Smooth muscle cell (in vitro differentiated cells): ENCODE results near the gene ZNF2. TPM values are rescaled to one million over a fixed set of nuclear protein-coding genes. Genes with fewer than 3 reads are reported as not detected.
A peak's percentile ranks its signal among the peaks of the same experiment; 100 is the strongest.

Source experiments
- DNase-seq: peaks from one replicate; lab custom pipeline; 2025; ENCODE audit not compliant: unreplicated experiment; lab: John Stamatoyannopoulos, UW
- H2AFZ ChIP-seq: fragments of 200-600 bp; sonication (generic); 2 replicates; pipeline ENCODE4 v1.6.0; 2016; ENCODE audit warnings: antibody characterized with exemption, low read depth, mild to moderate bottlenecking
- H3F3A ChIP-seq: fragments of 200-600 bp; sonication (generic); 2 replicates; pipeline ENCODE4 v1.6.0; 2017; ENCODE audit warnings: antibody characterized with exemption, low read depth
- H3K27ac ChIP-seq: fragments of 200-600 bp; sonication (generic); 2 replicates; pipeline ENCODE4 v1.5.1; 2016; ENCODE audit warnings: low read depth, mild to moderate bottlenecking
- H3K27me3 ChIP-seq: fragments of 200-600 bp; sonication (generic); 2 replicates; pipeline ENCODE4 v1.6.1; 2016; ENCODE audit warnings: low read depth, mild to moderate bottlenecking
- H3K36me3 ChIP-seq: fragments of 200-600 bp; sonication (generic); 2 replicates; pipeline ENCODE4 v1.5.1; 2016; ENCODE audit warnings: low read depth
- H3K4me1 ChIP-seq: fragments of 200-600 bp; sonication (generic); 2 replicates; pipeline ENCODE4 v1.5.1; 2016; ENCODE audit warnings: low read depth
- H3K4me2 ChIP-seq: fragments of 200-600 bp; sonication (generic); 2 replicates; pipeline ENCODE4 v1.6.0; 2016; ENCODE audit warnings: mild to moderate bottlenecking
- H3K4me3 ChIP-seq: fragments of 200-600 bp; sonication (generic); 2 replicates; pipeline ENCODE4 v1.5.1; 2016; ENCODE audit warnings: mild to moderate bottlenecking
- H3K79me2 ChIP-seq: fragments of 200-600 bp; sonication (generic); 2 replicates; pipeline ENCODE4 v1.6.0; 2016; ENCODE audit warnings: low read depth, mild to moderate bottlenecking
- H3K9ac ChIP-seq: fragments of 200-600 bp; sonication (generic); 2 replicates; pipeline ENCODE4 v1.6.0; 2016; ENCODE audit warnings: low read depth
- H3K9me3 ChIP-seq: fragments of 200-600 bp; sonication (generic); replicated peaks from 2 replicates; pipeline ENCODE4 v1.5.1; 2016; ENCODE audit warnings: low read depth
- H4K20me1 ChIP-seq: fragments of 200-600 bp; sonication (generic); 2 replicates; pipeline ENCODE4 v1.6.0; 2016; ENCODE audit warnings: low read depth
- WGBS: methylation state at CpG from one replicate; pipeline ENCODE4 v1.1.7; 2016; ENCODE audit warnings: low lambda C conversion rate; 5-methylcytosine and 5-hydroxymethylcytosine counted together
- polyA plus RNA-seq: library from polyadenylated mRNA; unstranded; fragments of >200 nt; fragmentation: Nextera tagmentation; extraction: Ambion mirVana; gene quantifications from 2 replicates; pipeline ENCODE4 v1.2.1, GENCODE V29; 2016
- total RNA-seq: library from RNA; depleted of rRNA; stranded (reverse); fragments of >200 nt; gene quantifications from 2 replicates; pipeline ENCODE4 v1.2.3, GENCODE V29; 2014
- TF ChIP-seq, protein P1 (sequence below): fragments of 200-600 bp; sonication (generic); IDR thresholded peaks from 2 replicates; pipeline ENCODE4 v1.5.1; 2017; ENCODE audit warnings: borderline replicate concordance, mild to moderate bottlenecking, antibody characterized with exemption; ENCODE audit not compliant: insufficient read depth, poor library complexity, severe bottlenecking

The ZNF2 gene
- total and polyA plus RNA-seq, 2 experiments from 2014 or later = 1.8 to 7.0 TPM

DNA sequence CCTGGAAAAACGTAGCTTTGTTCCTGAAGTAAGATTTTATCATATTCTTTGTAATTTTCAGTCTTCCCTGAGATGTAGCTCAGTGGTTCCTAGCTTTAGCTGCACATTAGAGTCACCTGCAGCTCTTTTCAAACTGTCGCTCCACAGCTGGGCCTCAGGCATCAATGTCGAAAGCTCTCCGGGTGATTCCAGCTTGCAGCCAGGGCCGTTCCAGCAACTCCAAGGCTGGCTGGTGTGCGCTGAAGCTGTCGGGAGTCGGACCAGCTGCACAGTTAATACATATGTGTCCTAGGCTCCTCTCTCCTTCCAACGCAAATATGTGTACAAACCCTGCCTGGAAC is 609 bp upstream of the ZNF2 start:
- no peaks in the 10 kb centered on the region for H3K36me3 ChIP-seq
- peak overlapping the region; percentile 91 for H3K27ac ChIP-seq
- peaks cover 5% of the 10 kb centered on the region for H3F3A ChIP-seq
- H3K9me3 ChIP-seq = no peaks in the 10 kb centered on the region
- H3K4me3 ChIP-seq = peak overlapping the region; percentile 64
- DNase-seq = no peak
- TF ChIP-seq, protein P1, sequence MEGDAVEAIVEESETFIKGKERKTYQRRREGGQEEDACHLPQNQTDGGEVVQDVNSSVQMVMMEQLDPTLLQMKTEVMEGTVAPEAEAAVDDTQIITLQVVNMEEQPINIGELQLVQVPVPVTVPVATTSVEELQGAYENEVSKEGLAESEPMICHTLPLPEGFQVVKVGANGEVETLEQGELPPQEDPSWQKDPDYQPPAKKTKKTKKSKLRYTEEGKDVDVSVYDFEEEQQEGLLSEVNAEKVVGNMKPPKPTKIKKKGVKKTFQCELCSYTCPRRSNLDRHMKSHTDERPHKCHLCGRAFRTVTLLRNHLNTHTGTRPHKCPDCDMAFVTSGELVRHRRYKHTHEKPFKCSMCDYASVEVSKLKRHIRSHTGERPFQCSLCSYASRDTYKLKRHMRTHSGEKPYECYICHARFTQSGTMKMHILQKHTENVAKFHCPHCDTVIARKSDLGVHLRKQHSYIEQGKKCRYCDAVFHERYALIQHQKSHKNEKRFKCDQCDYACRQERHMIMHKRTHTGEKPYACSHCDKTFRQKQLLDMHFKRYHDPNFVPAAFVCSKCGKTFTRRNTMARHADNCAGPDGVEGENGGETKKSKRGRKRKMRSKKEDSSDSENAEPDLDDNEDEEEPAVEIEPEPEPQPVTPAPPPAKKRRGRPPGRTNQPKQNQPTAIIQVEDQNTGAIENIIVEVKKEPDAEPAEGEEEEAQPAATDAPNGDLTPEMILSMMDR = no peak
- H3K79me2 ChIP-seq = peaks cover 11% of the 10 kb centered on the region
- H3K9ac ChIP-seq = peak overlapping the region; percentile 91
- no peaks in the 10 kb centered on the region for H4K20me1 ChIP-seq
- peaks cover 8% of the 10 kb centered on the region for H3K4me1 ChIP-seq
- H3K4me2 ChIP-seq = peak overlapping the region; percentile 94
- peak overlapping the region; percentile 76 for H2AFZ ChIP-seq
- no peaks in the 10 kb centered on the region for H3K27me3 ChIP-seq
- WGBS = 2% methylated on average over 9 of the region's 9 CpGs

DNA sequence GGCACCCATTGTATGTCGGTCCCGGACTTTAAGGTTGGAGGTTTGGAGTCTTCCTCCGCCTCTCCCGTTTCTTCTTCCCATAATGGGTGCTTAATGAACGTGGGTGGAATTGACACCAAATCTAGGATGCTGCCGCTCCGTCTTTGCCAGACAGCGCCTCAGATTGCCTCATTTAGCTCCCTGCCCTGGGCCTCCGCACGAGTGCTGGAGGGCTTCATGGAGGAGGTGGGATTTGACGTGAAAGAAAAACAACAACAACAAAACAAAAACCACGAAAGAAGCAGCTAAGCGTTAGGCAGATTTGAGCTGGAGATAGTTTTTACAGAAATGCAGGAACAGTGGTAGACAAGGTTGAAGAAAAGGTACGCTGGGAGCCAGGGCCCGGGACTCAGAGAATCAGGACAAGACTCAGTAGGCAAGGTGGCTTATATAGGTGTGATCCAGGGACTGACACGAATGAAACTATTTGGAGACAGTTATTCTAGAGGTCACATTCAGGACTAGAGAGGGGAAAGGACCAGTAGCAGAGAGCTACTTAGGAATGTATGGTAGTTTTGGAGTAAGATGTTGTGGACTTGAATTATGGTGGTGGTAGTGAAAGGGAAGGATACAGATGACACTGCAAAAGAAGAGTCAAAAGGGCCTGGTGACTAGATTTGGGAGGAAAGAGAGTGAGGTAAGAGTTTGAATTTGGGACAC is 605 bp downstream of the ZNF2 start:
- peak overlapping the region; percentile 76 for H2AFZ ChIP-seq
- peaks cover 16% of the 10 kb centered on the region for H3K79me2 ChIP-seq
- 12% methylated on average over 16 of the region's 16 CpGs for WGBS
- no peak for DNase-seq
- H3K9me3 ChIP-seq = no peaks in the 10 kb centered on the region
- H3K4me2 ChIP-seq = peak overlapping the region; percentile 94
- no peaks in the 10 kb centered on the region for H3F3A ChIP-seq
- no peaks in the 10 kb centered on the region for H4K20me1 ChIP-seq
- H3K36me3 ChIP-seq = no peaks in the 10 kb centered on the region
- H3K4me1 ChIP-seq = peaks cover 8% of the 10 kb centered on the region
- H3K27ac ChIP-seq = no peak overlapping the region
- no peaks in the 10 kb centered on the region for H3K27me3 ChIP-seq
- TF ChIP-seq, protein P1 = no peak
- H3K9ac ChIP-seq = peak overlapping the region; percentile 91
- H3K4me3 ChIP-seq = peak overlapping the region; percentile 64

DNA sequence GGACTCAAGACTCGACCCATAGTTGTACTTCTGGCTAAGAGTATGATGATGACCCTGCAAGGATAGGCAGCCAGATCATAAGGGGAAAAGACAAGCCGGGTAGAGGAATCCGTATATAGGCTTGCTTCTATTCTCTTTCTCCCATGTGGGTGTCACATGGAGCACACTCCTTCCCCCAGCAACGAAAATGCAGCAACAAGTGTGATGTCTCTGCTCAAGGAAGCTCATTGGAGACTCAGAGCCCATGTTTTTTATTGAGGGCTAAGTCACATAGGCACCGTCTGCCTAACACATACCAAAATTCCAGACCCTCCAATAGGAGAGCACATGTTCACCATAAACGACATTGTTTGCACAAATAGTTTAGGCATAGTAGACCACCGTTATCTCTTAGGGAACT is 6.3 kb downstream of the ZNF2 start:
- Histone ChIP-seq H4K20me1 (peaks cover 5% of the 10 kb centered on the region), H3K27me3 (no peaks in the 10 kb centered on the region), H3K4me1 (no peaks in the 10 kb centered on the region), H3K9me3 (no peaks in the 10 kb centered on the region), H3K27ac (no peak overlapping the region), H3K9ac (no peak overlapping the region), H3K79me2 (peaks cover 27% of the 10 kb centered on the region), H3K4me3 (no peak overlapping the region), H3K4me2 (no peak overlapping the region), H3F3A (no peaks in the 10 kb centered on the region), H3K36me3 (no peaks in the 10 kb centered on the region), H2AFZ (no peak overlapping the region)
- 93% methylated on average over 7 of the region's 7 CpGs for WGBS
- TF ChIP-seq, protein P1 = no peak
- DNase-seq = no peak

DNA sequence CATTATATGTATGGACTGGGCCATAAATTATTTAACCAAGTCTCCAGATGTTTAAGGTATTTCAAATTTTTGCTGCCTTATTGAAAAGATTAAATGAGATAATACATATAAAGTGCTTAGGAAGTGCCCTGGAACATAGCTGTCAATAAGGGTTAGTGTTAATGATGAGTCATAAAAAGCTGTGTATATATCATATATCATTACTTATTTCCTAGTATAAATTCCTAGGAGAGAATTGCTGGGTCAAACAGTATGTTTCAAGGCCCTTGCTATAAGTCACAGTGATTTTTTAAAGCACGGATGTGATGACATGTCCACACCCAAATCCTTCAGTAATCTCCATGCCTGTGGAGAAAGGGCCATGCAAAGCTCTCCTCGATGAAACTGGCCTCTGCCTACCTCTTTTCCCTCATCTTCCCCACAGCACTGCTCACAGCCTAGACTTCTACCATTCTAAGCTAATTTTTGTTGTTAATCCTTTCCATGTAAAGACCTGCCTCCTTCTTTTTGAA is 8.5 kb downstream of the ZNF2 start:
- H4K20me1 ChIP-seq = peaks cover 5% of the 10 kb centered on the region
- WGBS = 92% methylated on average over 2 of the region's 2 CpGs
- H3K36me3 ChIP-seq = peaks cover 3% of the 10 kb centered on the region
- H3K4me3 ChIP-seq = no peak overlapping the region
- TF ChIP-seq, protein P1 = no peak
- H3K4me1 ChIP-seq = no peaks in the 10 kb centered on the region
- H3K4me2 ChIP-seq = no peak overlapping the region
- H2AFZ ChIP-seq = no peak overlapping the region
- peaks cover 26% of the 10 kb centered on the region for H3K79me2 ChIP-seq
- no peak for DNase-seq
- H3K27me3 ChIP-seq = no peaks in the 10 kb centered on the region
- H3K9me3 ChIP-seq = no peaks in the 10 kb centered on the region
- no peak overlapping the region for H3K27ac ChIP-seq
- H3K9ac ChIP-seq = no peak overlapping the region
- no peaks in the 10 kb centered on the region for H3F3A ChIP-seq
